AG08396 (cell line): Measurements from ENCODE around the gene LRMDA.
"Not testable (repeated sequence)": the region's sequence is repeated elsewhere in the genome, so short reads cannot be mapped to it uniquely, and the experiment has no call there.

Experiments
- DNase-seq: peaks from one replicate; pipeline ENCODE4 v3.0.0; 2012; ENCODE audit warnings: low spot score, mixed read lengths

The LRMDA gene

DNA sequence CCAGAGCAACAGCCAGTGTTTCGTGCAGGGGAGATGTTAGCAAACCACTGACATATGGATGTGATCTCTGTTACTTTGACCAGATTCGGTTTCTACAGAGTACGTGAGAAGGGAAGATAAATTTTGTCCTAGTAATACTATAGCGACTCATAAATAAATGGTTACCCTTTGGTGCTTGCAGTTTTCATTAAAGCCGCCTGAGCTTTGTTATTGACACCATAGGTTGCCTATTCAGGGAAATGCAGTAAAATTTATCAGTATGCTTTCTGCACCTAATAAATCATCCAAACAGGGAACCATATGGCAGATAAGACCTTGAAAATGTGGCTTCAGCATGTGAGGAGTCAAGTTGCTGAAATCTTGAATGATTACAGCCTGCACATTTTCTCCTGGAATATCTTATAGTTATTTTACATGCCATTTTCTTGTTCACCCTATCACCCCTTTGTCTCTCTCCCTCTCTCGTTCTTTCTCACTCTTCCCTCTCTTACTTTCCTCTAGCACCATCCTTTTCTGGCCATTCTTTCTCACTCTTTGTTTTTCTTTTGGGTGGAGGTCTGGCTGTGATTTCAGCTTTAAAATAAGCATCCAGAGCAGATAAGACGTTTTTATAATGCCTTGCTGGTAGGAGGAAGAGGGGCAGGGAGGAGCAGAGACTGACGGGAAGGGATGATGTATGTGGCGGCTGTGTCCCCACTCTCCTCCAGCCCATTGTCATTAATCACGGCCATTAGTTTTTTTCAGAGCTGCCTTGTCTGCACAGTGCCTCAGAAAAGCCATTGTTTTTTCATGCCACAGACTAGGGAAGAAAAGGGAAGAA, 182.5 kb downstream of the LRMDA start:
- DNase-seq, result no peak

DNA sequence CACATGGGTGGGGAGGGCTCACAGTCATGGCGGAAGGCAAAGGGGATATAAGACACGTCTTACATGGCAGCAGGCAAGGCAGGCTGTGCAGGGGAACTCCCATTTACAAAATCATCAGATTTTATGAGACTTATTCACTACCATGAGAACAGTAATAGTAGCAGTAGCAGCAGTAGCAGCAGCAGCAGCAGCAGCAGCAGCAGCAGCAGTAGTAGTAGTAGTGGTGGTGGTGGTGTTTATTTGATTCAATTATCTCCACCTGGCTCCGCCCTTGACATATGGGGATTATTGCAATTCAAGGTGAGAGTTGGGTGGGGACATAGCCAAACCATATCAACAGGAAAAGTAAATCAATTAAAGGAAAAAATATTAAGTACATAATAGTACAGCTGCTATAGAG, 184.7 kb downstream of the LRMDA start:
- no peak for DNase-seq

DNA sequence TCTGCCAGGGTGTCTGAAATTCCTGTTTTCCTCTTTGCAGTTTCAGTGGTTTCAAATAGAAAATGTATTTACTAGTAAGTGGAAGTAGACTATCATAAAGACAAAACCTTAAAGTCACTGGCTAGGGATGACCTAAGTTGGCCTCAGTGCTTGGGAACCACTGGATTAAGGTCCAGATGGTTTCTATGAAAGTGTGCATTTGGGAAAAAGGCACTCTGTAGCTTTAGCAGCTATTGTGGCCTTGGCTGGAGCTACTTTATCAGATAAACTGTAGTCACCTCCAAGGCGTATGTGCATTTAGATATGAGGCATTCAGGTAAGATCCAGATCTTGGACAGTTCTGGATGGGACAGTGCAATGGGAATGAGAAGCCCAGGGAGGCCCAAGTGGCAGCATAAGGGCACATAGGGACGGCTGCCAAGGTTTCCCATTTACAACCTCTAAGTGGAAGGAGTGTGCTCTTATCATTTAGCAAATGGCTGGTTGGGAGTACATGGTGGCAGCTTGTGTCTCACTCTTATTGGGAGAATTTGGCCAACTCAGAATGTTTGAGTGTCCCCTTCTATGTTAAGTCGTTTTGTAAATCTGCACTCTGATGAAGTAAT, 185.6 kb downstream of the LRMDA start:
- DNase-seq, result no peak

DNA sequence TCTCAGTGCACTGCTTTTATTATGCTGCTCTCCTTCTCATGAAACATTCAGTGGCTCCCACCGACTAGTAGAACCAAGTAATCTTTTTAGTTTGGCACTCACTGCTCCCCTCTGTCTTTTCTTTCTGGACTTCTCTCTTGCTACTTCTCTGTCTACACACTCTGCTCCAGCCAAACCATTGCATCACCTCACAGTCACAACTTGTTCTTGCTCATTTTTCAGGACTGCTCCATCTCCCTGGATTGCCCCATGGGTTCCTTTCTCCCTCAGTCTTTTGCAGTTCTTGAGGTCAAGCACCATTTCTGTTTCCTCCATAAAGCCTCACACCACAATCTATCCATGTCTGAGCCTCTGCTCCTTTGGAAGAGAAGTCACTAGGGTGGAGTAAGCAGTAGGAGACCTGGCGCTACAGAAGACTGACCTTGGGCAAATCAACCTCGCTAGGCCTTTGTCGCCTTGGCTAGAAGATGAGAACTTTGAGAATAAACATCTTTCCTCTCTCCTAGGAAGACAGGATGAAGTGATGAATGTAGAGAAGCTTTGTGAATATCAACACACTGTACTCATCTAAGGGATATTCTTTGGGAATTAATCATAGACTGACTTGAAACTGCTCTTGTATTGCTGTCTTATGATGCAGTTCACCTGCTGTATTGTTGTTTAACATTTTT, 186.2 kb downstream of the LRMDA start:
- no peak for DNase-seq

DNA sequence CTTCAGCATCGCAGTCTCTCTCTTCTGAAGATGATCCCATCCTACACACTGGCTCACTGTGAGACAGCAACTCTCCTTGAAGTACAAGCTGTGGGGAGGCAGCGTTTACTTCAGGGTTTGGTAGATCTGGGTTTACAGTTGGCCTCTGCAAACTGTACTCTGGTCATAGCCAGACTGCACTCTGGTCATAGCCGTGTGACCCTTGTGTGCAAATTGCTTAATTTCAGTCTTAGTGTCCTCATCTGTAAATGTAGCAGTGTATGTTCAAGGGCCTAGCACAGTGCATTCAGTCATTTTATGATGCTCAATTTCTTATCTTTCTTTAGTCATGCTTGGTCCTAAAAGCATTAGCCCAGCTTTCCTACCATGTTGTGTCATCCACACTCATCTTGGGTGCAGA, 188.2 kb downstream of the LRMDA start:
- DNase-seq, result no peak

DNA sequence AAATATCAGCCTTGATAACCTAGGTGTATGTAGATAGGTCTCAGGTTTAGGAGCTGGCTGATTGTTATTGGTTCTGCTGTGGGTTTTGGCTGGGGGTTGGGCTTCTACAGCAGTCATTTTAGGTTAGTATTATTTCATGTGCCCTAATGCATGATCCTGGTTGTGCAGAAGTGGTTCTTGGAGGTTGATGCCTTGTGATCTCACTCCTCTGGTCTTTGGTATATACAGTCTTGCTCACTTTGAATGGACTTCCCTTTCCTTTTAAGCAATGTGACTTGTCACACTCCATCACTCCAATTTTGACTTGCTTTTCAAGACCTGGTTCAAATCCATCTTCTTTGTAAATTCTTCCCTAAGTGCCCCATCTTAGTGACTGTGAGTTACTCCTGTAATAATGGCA, 188.9 kb downstream of the LRMDA start:
- no peak for DNase-seq

DNA sequence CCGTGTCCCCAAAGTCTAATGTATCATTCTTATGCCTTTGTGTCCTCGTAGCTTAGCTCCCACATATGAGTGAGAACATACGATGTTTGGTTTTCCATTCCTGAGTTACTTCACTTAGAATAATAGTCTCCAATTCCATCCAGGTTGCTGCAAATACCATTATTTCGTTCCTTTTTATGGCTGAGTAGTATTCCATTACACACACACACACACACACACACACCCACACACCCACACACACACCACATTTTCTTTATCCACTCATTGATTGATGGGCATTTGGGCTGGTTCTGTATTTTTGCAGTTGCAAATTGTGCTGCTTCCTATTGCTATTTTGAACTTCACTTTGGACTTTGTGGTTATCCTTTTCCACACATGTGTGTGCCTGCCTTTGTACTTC, 189.6 kb downstream of the LRMDA start:
- not testable (repeated sequence) for DNase-seq

DNA sequence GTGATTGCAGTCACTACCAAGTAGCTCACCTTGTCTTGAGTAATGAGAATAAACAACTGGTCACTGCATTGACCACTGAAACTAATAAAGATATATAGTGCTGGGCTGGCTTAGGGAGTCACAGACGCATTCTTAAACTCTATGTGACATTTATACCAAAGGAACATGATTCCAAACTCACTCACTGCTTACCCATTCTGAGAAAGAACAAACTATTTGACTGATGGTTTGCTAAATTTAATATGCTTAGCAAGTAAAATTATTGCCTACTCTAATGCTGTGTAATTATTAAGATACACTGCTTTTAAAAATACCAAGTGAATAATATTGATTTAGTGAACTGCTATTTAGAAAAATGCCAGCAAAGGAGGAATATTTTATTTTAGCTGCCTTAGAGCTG, 191.1 kb downstream of the LRMDA start:
- DNase-seq, result no peak

DNA sequence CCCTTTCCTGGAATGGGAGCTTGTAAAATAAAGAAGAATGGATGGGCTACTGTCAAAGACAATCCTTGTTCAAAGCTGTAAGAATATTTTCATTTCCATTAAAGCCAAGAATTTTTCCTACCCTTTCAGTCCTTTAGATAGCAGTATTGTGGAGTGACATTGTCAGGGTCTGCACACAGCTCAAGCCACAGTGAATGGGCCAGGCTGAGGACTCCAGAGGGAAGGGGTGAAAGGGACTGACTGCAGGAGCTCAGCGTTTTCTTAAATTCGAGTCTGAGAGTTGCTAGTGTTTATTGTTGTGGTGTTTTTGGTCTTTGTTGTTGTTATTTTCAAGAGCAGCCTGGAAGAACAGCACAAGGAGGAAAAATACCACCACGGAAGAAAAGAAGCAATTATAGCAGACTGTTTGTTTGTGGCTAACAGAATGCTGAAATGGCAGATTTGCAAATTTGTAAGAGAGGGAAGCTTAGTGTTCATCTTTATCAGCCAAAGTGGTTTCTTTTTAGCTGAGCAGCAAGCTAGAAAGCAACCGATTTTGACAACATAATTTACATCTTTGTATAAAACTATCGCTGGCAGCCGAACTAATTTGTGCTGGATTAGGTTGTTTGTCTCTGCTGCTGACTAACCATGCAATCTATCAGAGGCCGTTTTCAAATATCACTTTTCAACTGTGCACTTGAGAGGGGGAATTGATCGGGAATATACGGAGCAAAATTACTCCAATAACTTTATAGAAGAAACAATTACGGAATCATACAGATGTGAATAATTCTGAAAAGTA, 192.1 kb downstream of the LRMDA start:
- no peak for DNase-seq

DNA sequence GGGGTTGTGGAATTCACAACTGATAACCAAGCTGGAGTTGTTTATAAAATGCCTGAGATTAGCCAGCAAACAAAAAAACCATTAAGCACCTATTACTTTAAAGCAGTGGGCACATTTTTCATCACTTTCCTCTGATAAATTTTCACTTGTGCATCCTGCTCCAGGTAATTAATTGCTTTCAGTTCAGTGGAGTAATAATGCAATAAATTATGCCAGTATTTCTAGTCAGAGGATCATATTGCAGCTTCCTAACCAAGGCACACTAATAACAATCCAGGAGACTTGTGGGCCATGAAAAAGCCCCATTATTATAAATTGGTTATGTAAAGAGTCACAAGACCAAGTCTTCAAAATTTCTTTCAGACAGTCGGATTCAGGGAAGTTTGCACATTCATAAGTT, 193.2 kb downstream of the LRMDA start:
- no peak for DNase-seq

DNA sequence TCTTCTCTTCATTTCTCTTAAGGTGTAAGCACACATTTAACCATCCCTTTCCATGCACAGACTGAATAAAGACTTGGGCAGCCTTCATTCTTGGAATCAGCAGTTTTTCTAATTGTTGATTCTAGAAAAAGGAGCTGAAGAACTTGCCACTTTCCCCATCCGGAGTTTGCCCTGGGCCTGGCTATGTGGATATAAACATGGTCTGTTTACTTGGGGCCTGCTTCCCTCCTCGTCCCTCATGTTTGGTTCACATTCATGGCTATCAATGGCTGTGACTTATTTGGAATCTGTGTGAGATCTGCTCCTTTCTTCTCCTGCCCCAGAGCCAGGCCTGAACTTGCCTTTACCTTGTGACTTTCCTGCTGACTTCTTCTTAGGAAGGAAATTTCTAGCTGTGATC, 199.3 kb downstream of the LRMDA start:
- no peak for DNase-seq

DNA sequence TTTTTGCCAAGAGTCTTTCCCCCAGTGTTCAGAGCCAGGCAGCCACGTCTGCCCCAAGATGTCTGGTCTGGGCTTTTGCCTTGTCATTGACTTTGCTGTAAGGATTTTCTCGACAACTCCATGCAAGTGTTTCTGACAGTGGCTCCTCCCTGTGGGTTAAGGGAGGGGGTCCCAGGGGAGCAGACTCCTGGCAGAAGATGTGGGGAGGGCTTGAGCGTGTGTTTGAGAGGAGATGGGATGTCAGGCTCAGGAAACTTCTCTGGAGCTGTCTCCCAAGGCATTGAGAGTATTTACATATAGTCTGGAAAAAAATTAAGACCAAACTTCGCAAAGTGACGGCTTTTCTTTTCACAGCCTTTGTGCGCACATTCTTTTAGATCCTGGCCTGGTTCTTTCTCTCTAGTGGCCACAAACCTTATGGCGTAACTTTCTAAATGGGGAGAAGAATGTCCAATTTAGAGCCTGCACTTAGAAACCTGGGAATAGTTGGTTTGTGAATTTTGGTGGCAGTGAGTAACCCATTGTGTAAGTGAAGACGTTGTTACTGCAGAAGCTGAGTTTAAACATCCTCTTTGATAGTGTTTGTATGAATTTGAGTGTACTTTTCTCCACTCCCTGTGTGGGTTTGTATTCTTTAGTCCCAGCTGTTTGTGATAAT, 201.5 kb downstream of the LRMDA start:
- DNase-seq, result no peak

DNA sequence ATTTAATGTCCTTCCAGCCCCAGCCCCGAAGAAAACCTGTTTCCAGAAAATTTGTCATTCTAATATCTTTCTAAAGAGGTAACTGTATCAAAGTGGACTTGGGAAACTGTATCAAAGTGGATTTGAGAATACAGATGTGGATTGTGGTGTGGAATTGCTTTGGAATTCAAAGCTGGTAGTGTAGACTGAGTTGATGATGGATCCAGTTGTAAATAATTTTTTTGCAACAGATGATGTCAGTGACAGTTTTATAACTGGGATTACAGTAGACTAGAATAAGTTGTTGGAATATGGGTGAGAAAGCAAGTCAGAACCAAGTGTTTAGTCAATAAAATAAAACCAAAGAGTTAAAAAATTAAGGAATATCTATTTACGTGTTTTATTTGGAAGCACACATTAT, 202.1 kb downstream of the LRMDA start:
- DNase-seq, result no peak

DNA sequence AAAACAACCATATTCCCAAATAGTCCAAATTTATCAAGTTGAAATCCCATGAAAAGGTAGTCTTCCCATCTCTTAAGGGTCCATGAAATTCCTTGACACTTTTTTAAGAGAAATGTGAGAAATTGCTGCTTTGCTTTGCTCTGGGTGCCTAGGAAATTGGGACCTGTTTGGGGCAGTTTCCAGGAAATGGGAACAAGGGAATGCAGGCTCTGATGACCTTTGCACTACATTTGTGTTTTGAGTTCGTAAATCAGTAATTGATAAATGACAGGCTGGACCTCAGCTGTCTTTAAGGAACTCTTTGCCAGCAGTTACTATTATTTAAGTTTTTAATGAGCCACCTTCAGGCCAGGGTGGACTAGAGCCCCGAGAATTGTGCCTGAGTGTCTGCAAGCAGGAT, 203.5 kb downstream of the LRMDA start:
- DNase-seq, result no peak

DNA sequence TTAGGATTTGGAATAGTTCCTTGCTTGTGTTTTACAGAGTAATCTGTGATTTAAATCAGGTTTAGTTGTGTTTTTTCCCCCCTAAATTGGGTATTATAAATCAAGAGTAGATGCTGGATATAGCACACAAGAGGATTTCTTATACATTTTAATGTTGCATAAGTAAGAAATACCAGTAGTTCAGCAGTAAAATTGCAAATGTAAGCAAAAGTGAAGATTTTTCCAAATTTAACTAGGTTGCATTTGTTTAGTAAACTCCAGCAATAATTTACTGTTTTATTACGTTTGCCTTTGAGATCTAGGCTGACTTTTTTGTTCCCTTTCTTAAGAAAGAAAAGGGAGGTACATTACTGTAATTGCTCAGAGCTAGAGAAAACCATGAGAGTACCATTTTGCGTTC, 207.3 kb downstream of the LRMDA start:
- no peak for DNase-seq

DNA sequence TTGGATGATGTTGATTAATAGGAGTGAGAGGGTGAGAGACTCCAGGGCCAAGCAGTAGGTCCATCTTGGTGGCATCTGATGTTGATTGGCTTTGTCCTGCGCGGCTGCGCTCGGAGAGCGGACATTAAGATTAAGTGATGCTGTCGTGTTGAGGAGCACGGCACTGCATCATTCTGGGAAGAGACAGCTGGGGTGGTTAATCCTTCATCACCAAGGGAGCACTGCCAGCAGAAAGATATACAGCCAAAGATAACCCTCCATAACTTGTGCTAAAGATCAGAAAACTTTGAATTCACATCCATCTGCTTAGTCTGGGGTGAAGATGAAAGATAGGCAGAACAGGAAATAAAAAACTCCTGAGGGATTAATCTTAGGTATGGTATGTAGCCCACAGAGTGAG, 208.3 kb downstream of the LRMDA start:
- DNase-seq, result no peak

DNA sequence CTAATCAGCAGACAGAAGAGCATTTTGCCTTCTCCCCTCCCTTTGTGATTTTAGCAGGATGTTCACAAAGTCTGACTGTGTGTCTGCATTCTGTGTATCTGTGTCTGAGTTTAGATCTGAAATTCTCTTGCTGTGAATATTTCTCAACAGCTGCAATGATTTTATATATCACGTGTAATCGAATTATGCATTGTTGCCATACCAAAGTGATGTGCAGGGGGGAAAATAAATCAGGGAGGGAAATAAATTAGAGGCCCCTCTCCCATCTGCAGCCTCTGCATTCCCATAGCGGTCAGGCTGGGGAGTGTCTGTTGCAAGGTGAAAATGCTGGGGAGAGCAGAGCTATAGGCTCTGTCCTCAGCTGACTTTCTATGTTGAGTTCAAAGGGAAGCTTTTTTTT, 209.0 kb downstream of the LRMDA start:
- no peak for DNase-seq

DNA sequence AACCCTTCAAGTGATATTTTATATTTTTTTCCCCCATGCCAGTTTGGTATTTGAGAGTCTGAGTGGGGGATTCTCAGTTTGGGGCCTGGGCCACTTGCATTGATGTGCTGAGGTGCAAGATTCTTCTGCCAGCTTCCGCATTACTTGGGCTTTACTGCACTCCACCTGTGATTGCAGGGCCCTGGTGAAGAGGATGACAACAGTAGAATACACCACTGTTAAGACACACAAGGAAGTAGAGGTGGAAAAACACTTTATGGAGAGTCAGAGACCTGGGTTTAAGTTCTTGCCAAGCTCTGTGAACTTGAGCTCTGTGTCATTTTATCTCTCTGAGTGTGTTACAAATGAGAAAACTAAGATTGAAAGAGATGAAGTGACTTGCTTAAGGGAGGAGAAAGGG, 209.4 kb downstream of the LRMDA start:
- no peak for DNase-seq

DNA sequence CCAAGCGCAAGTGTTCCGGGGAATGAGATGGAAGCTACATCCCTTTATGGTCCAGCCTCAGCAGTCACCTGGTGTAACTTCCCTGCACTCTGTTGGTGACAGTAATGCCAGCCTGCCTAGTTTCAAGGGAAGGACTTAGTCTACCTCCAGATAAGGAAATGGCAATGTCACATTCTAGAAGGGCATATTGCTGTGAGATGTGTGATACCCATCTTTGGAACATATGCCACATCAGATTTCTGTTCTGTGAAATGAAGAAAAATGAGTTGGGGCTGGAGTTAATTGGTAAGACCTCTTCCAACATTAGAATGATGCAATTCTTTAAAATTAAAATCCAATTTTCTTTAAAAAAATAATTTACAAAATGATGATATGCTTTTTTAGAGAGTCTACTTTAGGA, 212.0 kb downstream of the LRMDA start:
- no peak for DNase-seq

DNA sequence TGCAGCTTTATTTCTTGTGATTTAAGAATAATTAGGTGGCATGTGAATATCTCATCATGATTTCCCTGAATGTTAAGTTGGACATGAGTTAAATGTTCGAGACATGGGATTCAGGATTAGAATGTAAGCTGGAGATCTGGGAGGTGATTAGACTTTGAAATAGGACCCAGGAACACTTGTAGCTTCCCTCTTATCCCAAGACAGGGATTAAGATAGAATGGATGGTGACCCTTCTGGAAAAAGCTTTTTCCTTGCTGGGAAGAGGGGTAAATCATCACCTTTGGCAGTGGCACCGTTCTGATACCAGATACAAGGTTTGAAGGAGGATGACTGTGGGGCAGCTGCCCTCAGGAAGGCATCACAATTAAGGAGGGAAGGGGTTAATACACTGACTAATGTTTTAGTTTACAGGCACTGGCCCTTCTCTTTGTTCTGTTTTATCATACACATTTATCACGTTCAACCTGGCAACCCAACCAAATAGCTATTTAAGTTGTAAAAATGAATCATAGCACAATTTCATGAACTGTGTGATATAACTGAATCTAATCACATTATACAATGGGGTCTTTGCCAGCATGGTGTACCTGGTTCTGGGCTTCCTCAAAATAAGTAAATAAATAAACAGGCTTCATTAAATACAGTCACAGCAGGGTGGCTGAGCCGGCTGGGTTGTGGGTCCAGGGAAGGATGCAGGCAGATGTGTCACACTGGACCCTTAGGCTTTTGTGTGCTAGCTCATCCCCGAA, 212.7 kb downstream of the LRMDA start:
- no peak for DNase-seq

DNA sequence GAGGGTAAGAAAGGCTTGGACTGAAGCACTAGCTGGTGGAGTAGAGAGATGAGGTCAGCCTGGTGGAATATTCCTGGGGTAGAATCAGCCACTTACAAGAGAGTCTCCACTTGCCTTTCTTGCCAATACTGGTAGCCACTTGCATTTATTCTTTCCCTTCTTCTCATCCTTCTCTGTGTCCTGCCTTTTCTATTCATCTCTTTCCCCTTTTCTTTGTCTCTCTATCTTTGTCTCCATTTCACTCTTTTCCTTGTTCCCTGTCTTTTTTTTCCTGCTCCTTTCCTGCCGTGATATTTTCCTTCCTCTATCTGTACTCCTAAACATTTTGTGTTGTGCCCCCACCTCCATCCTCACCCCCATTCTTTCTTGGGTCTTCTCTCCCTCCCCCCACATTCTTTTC, 214.3 kb downstream of the LRMDA start:
- no peak for DNase-seq
